Pancreas (tissue), 10 donors: ENCODE results near the gene POR. TPM values are rescaled to one million over a fixed set of nuclear protein-coding genes. Genes with fewer than 3 reads are reported as not detected.

Source experiments
- ATAC-seq, 4 donors: fragments of 200-7000 bp; cut with Tn5 transposase; one replicate each; pipeline versions ENCODE4 v1.8.0 to v1.9.1; 2020; ENCODE audit warnings: mild to moderate bottlenecking in 4 of 4, moderate library complexity in 4 of 4
- DNase-seq, 6 donors: peaks; one replicate each; pipeline ENCODE4 v3.0.0-alpha.2; 2020
- FAIRE-seq: peaks from 2 replicates; lab custom pipeline; 2012; peaks lifted over from hg19 to GRCh38; lab: Jason Lieb, UNC
- H3K27ac ChIP-seq, 4 donors: fragments of 200-600 bp; sonication (generic); 1 replicate in 3 of 4; 2 replicates in 1 of 4; pipeline versions ENCODE4 v1.5.0 to v1.8.0; 2020
- H3K27me3 ChIP-seq, 4 donors: fragments of 200-600 bp; one replicate each; pipeline ENCODE4 v1.8.0; 2021
- H3K36me3 ChIP-seq, 3 donors: fragments of 200-600 bp; sonication (generic) in 1 of 3; one replicate each; pipeline versions ENCODE4 v1.5.0 to v1.8.0; 2020 to 2021
- H3K4me1 ChIP-seq, 3 donors: fragments of 200-600 bp; one replicate each; pipeline ENCODE4 v1.8.0; 2021
- H3K4me3 ChIP-seq, 4 donors: fragments of 200-600 bp; sonication (generic) in 2 of 4; one replicate each; pipeline versions ENCODE4 v1.5.0 to v1.8.0; 2020 to 2021
- H3K9me3 ChIP-seq, 4 donors: fragments of 200-600 bp; one replicate each; pipeline ENCODE4 v1.8.0; 2021
- CTCF ChIP-seq, 4 donors: fragments of 200-600 bp; sonication (generic) in 3 of 4; IDR thresholded peaks; one replicate each; pipeline versions ENCODE4 v1.5.0 to v1.8.0; 2021; ENCODE audit warnings: antibody characterized with exemption in 4 of 4
- whole genome bisulfite sequencing, 2 donors: extraction: QIAGEN DNeasy Blood & Tissue Kit; methylation state at CpG; one replicate each; pipeline ENCODE4 v1.1.7; 2013; 5-methylcytosine and 5-hydroxymethylcytosine counted together
- intact Hi-C, 3 donors: fragments of 100-400 bp; cut with DNase I; formaldehyde crosslinking; loops; one replicate each; pipeline versions ENCODE4 v1.11.1 to v1.14.2; 2022
- polyA plus RNA-seq, 2 donors: library from polyadenylated mRNA; stranded (reverse); fragments of 200-250 nt; gene quantifications; one replicate each; pipeline ENCODE4 v1.2.3, GENCODE V29; 2013
- total RNA-seq, 6 donors: library from RNA; stranded (reverse); fragmentation: NEBNext Ultra II Directional in 4 of 6; extraction: Animal tissue kit (Norgen Biotek cat#: 25700) in 4 of 6; gene quantifications; one replicate each; pipeline versions ENCODE4 v1.2.1 to v1.2.4, GENCODE V29; 2021 to 2023
- donor health status: healthy with polysubstance abuse.
- donor health status: DM: no; HTN: no; CAD: no; lungs with moderate emphysema.
- donor health status: DM: no; HTN: no; CAD: no.
- donor health status: control.
- donor health status: control.
- donor health status: Bipolar disorder and iron deficiency.
- donor health status: DM: yes; HTN: yes; CAD: no.
- donor health status: DM: no; HTN: no; CAD: no.
- donor health status: DM: no; HTN: no; CAD: no.
- donor health status: DM: yes; HTN: yes; CAD: no.

The POR gene
- total and polyA plus RNA-seq, 8 donors: 29.7 to 99.0 (median 43.6) TPM

GRCh38 chr7:75982306-75983064, 67.5 kb downstream of the POR start:
- no peak for TF ChIP-seq CTCF (IDR thresholded peaks at IDR 0.05)
- Histone ChIP-seq H3K4me1 (no peaks in the 10 kb centered on the region), H3K27me3 (no peaks in the 10 kb centered on the region), H3K4me3 (no peak overlapping the region), H3K27ac (no peak overlapping the region), H3K36me3 (peaks cover 0 to 46% (median 0%) of the 10 kb centered on the region in 3 donors), H3K9me3 (no peaks in the 10 kb centered on the region)
- FAIRE-seq: no peak
- peak in 1 of 6 donors; percentile 44 for DNase-seq
- 88 to 92% methylated on average over 22 of the region's 22 CpGs for WGBS, 2 donors
- no peak for ATAC-seq
- intact Hi-C loops: no loop called here

- FAIRE-seq: no peak
These were observed 68.6 kb downstream of the POR start for GRCh38 chr7:75983471-75984129.

GRCh38 chr7:75984130-75985008, 69.4 kb downstream of the POR start:
- Histone ChIP-seq H3K4me3 (no peak overlapping the region), H3K36me3 (peaks cover 0 to 48% (median 0%) of the 10 kb centered on the region in 3 donors), H3K27me3 (no peaks in the 10 kb centered on the region), H3K9me3 (no peaks in the 10 kb centered on the region), H3K4me1 (no peaks in the 10 kb centered on the region), H3K27ac (no peak overlapping the region)
- no peak for FAIRE-seq
- TF ChIP-seq CTCF (IDR thresholded peaks at IDR 0.05): no peak
- peak in 2 of 6 donors; percentile 18 to 80 for DNase-seq
- WGBS, 2 donors: 94 to 95% methylated on average over 41 to 44 of the region's 44 CpGs
- intact Hi-C loops: no loop called here
- ATAC-seq: no peak

More at GRCh38 chr7:75983471-75984129, 68.6 kb downstream of the POR start:
- H3K9me3 ChIP-seq: no peaks in the 10 kb centered on the region
- intact Hi-C loops: no loop called here
- H3K36me3 ChIP-seq: peaks cover 0 to 53% (median 0%) of the 10 kb centered on the region in 3 donors
- DNase-seq: peak in 1 of 6 donors; percentile 71
- H3K27ac ChIP-seq: no peak overlapping the region
- no peaks in the 10 kb centered on the region for H3K27me3 ChIP-seq
- H3K4me3 ChIP-seq: no peak overlapping the region
- TF ChIP-seq CTCF (IDR thresholded peaks at IDR 0.05): no peak
- 91% methylated on average over 26 of the region's 26 CpGs for WGBS, 2 donors
- ATAC-seq: no peak
- H3K4me1 ChIP-seq: no peaks in the 10 kb centered on the region

- intact Hi-C loops: no loop called here
- DNase-seq: peak in 2 of 6 donors; percentile 27 to 82
- 83 to 86% methylated on average over 21 of the region's 21 CpGs for WGBS, 2 donors
- H3K4me1 ChIP-seq: peaks cover 0 to 4% (median 0%) of the 10 kb centered on the region in 3 donors
- H3K27me3 ChIP-seq: no peaks in the 10 kb centered on the region
- FAIRE-seq: no peak
- no peaks in the 10 kb centered on the region for H3K9me3 ChIP-seq
- ATAC-seq: no peak
- no peak overlapping the region for H3K4me3 ChIP-seq
- TF ChIP-seq CTCF (IDR thresholded peaks at IDR 0.05): no peak
- peaks cover 0 to 42% (median 0%) of the 10 kb centered on the region in 3 donors for H3K36me3 ChIP-seq
- H3K27ac ChIP-seq: no peak overlapping the region
These were observed 70.1 kb downstream of the POR start for GRCh38 chr7:75985009-75985517.
